ENCODE measurements around the gene CLCA1. TPM values are rescaled to one million over a fixed set of nuclear protein-coding genes. Genes with fewer than 3 reads are reported as not detected.

Gene CLCA1
- polyA plus RNA-seq, 2 of the 4 experiments (the other 2 are of a cell fraction) = not detected

DNA sequence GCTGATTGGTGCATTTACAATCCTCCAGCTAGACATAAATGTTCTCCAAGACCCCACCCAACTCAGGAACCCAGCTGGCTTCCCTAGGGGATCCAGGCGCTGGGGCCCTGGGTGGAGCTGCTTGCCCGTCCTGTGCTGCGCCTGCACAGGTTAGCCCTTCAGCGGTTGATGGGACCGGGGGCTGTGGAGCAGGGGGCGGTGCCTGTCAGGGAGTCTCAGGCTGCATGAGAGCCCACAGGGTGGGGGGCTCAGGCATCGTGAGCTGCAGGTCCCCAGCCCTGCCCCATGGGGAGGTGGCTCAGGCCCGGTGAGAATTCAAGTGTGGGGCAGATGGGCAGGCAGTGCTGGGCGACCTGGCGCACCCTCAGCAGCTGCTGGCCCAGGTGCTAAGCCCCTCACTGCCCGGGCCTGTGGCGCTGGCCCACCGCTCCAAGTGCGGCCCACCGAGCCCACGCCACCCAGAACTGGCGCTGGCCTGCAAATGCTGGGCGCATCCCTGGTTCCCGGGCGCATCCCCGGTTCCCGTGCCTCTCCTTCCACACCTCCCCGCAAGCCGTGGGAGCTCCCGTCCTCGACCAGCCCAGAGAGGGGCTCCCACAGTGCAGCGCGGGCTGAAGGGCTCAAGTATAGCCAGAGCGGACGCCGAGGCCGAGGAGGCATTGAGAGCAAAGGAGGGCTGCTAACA, 55.1 kb downstream of the CLCA1 start (continued):
- no peak for TF ChIP-seq HEYL (CRISPR knock-in tag; IDR thresholded peaks at IDR 0.05)
- TF ChIP-seq EP300 (IDR thresholded peaks at IDR 0.05) = no peak
- no peak for TF ChIP-seq PHF8 (IDR thresholded peaks at IDR 0.05; ENCODE audit: borderline replicate concordance, low read depth)
- no peak for TF ChIP-seq RNF2 (IDR thresholded peaks at IDR 0.05; ENCODE audit: borderline replicate concordance, low read depth)
- no peak for TF ChIP-seq POLR2AphosphoS2 (conservative IDR thresholded peaks at IDR 0.05; ENCODE audit: low read length)
- TF ChIP-seq MAFK (IDR thresholded peaks at IDR 0.05; ENCODE audit: partially characterized antibody) = no peak
- no peak for TF ChIP-seq RARB (CRISPR knock-in tag; IDR thresholded peaks at IDR 0.05)
- TF ChIP-seq CEBPB (IDR thresholded peaks at IDR 0.05) = no peak

DNA sequence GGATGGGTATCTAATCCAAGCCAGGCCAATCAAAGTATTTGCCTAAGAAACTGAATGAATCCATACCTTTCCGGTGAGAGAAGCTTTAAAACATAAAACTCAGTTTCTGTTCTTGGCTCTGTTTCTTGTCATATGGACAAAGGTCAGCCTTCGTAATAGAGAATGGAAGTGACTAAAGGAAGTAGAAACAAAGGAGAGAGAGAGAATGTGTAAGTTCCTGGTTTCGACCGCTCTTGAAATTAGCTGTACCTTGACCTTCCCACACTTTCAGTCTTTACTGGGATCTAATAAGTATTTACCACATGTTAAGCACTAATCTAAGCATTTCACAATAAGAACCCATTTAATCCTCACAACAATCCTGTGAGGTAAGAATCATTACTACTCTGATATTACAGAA, 58.6 kb downstream of the CLCA1 start:
- H3K4me2 ChIP-seq = no peak overlapping the region
- TF ChIP-seq KDM1A (IDR thresholded peaks at IDR 0.05; ENCODE audit: low read depth) (no peak), HDAC2 (IDR thresholded peaks at IDR 0.05) (no peak), ZC3H11A (IDR thresholded peaks at IDR 0.05) (no peak)
- DNase-seq (ENCODE audit: low read depth in 1 of 2, low spot score in 1 of 2) = no peak
- no peak overlapping the region for H3K27ac ChIP-seq
- WGBS (ENCODE audit: missing lambda C conversion rate) = 69% methylated on average over 4 of the region's 4 CpGs
- no peak for ATAC-seq
- no peaks in the 10 kb centered on the region for H3K4me1 ChIP-seq
- no peaks in the 10 kb centered on the region for H3K9me3 ChIP-seq
- no peak for FAIRE-seq
- ChIA-PET CTCF (no interaction called here), POLR2A (no interaction called here)
- no peak overlapping the region for H3K4me3 ChIP-seq

DNA sequence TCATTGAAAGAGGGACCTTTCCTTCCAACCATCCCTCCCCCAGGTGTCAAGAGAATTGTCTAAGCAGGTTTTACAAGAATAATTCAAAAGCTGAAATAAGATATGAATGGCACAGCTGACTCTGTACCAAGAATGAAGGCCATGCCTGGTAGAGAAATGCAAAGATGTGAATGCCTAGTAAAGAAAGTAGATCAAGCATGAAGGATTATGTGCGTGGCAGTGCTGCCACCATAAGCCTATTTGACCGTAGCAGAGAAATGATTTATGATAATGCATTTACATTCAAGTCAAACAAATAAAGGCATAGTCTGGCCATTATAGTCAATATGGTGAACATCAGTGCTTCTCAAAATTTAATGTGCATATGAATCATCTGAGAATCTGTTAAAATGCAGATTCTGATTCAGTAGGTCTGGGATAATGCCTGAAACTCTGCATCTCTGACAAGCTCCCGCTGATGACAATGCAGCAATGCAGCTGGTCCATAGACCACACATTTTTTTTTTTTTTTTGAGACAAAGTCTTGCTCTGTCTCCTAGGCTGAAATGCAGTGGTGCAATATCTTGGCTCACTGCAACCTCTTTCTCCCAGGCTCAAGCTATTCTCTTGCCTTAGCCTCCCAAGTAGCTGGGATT, 61.6 kb downstream of the CLCA1 start:
- 30% methylated on average over 3 of the region's 3 CpGs for WGBS (ENCODE audit: missing lambda C conversion rate)

More for the DNA sequence above, 61.6 kb downstream of the CLCA1 start:
- TF ChIP-seq FOSB (CRISPR knock-in tag; IDR thresholded peaks at IDR 0.05) (no peak), TFCP2L1 (CRISPR knock-in tag; IDR thresholded peaks at IDR 0.05) (no peak), ZC3H11A (IDR thresholded peaks at IDR 0.05) (no peak), JUNB (IDR thresholded peaks at IDR 0.05) (no peak), NR3C1 (IDR thresholded peaks at IDR 0.05) (no peak), EHMT2 (IDR thresholded peaks at IDR 0.05; ENCODE audit: low read depth) (no peak), ZSCAN20 (CRISPR knock-in tag; IDR thresholded peaks at IDR 0.05) (no peak), SMC3 (IDR thresholded peaks at IDR 0.05) (no peak), FOSL2 (IDR thresholded peaks at IDR 0.05) (no peak), FOSL2 (CRISPR knock-in tag; IDR thresholded peaks at IDR 0.05) (no peak), EHF (CRISPR knock-in tag; IDR thresholded peaks at IDR 0.05) (no peak), JUN (IDR thresholded peaks at IDR 0.05) (no peak), HOXB5 (CRISPR knock-in tag; IDR thresholded peaks at IDR 0.05) (no peak), RFX5 (IDR thresholded peaks at IDR 0.05) (no peak)
- TF ChIP-seq, protein P1, sequence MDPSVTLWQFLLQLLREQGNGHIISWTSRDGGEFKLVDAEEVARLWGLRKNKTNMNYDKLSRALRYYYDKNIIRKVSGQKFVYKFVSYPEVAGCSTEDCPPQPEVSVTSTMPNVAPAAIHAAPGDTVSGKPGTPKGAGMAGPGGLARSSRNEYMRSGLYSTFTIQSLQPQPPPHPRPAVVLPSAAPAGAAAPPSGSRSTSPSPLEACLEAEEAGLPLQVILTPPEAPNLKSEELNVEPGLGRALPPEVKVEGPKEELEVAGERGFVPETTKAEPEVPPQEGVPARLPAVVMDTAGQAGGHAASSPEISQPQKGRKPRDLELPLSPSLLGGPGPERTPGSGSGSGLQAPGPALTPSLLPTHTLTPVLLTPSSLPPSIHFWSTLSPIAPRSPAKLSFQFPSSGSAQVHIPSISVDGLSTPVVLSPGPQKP (IDR thresholded peaks at IDR 0.05; ENCODE audit: low read depth, low read length) = no peak
- TF ChIP-seq, protein P2, sequence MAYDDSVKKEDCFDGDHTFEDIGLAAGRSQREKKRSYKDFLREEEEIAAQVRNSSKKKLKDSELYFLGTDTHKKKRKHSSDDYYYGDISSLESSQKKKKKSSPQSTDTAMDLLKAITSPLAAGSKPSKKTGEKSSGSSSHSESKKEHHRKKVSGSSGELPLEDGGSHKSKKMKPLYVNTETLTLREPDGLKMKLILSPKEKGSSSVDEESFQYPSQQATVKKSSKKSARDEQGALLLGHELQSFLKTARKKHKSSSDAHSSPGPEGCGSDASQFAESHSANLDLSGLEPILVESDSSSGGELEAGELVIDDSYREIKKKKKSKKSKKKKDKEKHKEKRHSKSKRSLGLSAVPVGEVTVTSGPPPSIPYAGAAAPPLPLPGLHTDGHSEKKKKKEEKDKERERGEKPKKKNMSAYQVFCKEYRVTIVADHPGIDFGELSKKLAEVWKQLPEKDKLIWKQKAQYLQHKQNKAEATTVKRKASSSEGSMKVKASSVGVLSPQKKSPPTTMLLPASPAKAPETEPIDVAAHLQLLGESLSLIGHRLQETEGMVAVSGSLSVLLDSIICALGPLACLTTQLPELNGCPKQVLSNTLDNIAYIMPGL (CRISPR knock-in tag; IDR thresholded peaks at IDR 0.05; ENCODE audit: borderline replicate concordance) = no peak
- TF ChIP-seq, protein P3, sequence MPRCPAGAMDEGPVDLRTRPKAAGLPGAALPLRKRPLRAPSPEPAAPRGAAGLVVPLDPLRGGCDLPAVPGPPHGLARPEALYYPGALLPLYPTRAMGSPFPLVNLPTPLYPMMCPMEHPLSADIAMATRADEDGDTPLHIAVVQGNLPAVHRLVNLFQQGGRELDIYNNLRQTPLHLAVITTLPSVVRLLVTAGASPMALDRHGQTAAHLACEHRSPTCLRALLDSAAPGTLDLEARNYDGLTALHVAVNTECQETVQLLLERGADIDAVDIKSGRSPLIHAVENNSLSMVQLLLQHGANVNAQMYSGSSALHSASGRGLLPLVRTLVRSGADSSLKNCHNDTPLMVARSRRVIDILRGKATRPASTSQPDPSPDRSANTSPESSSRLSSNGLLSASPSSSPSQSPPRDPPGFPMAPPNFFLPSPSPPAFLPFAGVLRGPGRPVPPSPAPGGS (IDR thresholded peaks at IDR 0.05) = no peak
- ChIA-PET CTCF (interaction anchor here (0.6 to 1.4 kb wide), 2 partner anchors 150 to 404 kb away, joined by 3 to 4 read pairs; no protein-coding TSS in a partner anchor), POLR2A (no interaction called here)
- Histone ChIP-seq H3K4me2 (no peak overlapping the region), H3K4me1 (no peaks in the 10 kb centered on the region), H3K4me3 (no peak overlapping the region), H3K9me3 (no peaks in the 10 kb centered on the region), H3K27ac (no peak overlapping the region)
- ATAC-seq (no peak), FAIRE-seq (no peak), DNase-seq (ENCODE audit: low read depth in 1 of 2, low spot score in 1 of 2) (no peak)

Measured in A549 (cell line).